NT2/D1 (cell line): ENCODE results near the gene LRCH1.

Experiments used
- YY1 ChIP-seq: IDR thresholded peaks from 2 replicates; pipeline ENCODE4 v1.6.1; 2011; ENCODE audit not compliant: insufficient read length, insufficient read depth
- ZNF274 ChIP-seq: IDR thresholded peaks from 2 replicates; pipeline ENCODE4 v1.6.1; 2011; ENCODE audit warnings: mild to moderate bottlenecking, low read depth, low read length

GRCh38 chr13:46561691-46562090 is 8.7 kb downstream of the LRCH1 start:
- TF ChIP-seq ZNF274 (no peak), YY1 (no peak)
